Coronary artery (tissue), 2 donors: ENCODE measurements around the gene C10orf67.

Source experiments
- DNase-seq: peaks from one replicate; pipeline ENCODE4 v3.0.0-alpha.2; 2017; ENCODE audit warnings: low spot score
- H3K27ac ChIP-seq, 2 donors: fragments of 200-600 bp; sonication (generic); one replicate each; pipeline ENCODE4 v1.5.1; 2016 to 2019
- H3K4me3 ChIP-seq: fragments of 200-600 bp; sonication (generic); 2 replicates; pipeline ENCODE4 v1.5.1; 2016; ENCODE audit warnings: mild to moderate bottlenecking, moderate library complexity
- TF ChIP-seq, protein P1 (sequence below): fragments of 200-600 bp; sonication (generic); IDR thresholded peaks from one replicate; pipeline ENCODE4 v1.5.1; 2019; ENCODE audit warnings: antibody characterized with exemption

Gene C10orf67

DNA sequence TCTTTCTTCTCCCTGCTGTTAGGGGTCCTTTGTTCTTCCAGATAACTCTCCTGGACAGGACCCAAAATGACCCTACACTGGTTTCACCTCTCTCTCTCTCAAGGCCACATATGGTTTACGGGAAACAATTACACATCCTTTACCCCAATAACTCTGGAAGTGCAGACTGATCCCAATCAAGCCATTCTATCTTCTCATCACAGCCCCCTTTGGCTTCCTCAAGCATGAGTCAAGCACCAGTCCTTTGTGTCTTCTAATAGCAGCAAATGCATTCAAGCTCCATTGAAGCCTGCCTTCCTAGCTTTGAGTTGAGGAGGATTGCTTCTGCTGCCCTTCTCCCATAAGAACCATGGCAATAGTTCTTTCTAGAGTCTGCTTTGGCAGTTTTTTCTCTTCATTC is 20.2 kb downstream of the C10orf67 start:
- TF ChIP-seq, protein P1, sequence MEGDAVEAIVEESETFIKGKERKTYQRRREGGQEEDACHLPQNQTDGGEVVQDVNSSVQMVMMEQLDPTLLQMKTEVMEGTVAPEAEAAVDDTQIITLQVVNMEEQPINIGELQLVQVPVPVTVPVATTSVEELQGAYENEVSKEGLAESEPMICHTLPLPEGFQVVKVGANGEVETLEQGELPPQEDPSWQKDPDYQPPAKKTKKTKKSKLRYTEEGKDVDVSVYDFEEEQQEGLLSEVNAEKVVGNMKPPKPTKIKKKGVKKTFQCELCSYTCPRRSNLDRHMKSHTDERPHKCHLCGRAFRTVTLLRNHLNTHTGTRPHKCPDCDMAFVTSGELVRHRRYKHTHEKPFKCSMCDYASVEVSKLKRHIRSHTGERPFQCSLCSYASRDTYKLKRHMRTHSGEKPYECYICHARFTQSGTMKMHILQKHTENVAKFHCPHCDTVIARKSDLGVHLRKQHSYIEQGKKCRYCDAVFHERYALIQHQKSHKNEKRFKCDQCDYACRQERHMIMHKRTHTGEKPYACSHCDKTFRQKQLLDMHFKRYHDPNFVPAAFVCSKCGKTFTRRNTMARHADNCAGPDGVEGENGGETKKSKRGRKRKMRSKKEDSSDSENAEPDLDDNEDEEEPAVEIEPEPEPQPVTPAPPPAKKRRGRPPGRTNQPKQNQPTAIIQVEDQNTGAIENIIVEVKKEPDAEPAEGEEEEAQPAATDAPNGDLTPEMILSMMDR: no peak
- DNase-seq: no peak
- H3K27ac ChIP-seq: no peak overlapping the region
- H3K4me3 ChIP-seq: no peak overlapping the region

DNA sequence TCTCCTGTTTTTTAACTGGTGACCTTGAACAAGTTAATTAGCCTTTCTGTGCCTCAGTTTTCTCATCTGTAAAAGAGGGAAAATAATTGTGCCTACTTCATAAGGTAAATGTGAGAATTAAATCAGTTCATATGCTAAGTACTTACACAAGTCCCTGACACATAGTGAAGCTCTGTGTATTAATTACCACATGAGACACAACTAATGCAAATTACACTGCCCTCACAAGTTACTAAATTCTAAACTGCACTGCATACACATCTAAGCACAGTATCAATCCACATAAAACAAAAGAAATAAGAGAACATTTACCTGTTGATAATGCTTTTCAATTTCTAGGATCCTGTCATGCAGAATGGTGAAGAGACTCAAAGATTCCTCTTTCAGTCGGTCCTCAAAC is 22.5 kb downstream of the C10orf67 start:
- H3K4me3 ChIP-seq: no peak overlapping the region
- no peak overlapping the region for H3K27ac ChIP-seq
- DNase-seq: no peak
- TF ChIP-seq, protein P1: no peak

DNA sequence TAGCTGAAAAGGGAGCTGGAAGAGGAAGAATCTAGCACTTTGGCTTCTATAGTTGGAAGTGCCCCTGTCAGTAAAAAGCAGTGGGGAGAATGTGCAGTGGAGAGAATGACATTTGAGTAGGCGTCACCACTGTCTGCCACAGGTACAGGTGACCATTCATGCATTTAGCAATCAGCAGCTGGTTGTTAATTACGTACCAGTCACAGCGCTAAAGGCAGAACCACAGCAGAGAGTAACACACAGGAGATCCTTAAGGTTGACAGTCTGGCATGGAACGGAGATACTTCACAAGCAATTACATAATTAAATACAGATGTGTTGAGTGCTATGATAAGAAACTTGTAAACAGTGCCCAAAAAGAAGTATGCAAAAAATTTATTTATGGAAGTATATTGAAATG is 24.8 kb downstream of the C10orf67 start:
- TF ChIP-seq, protein P1: no peak
- Histone ChIP-seq H3K27ac (no peak overlapping the region), H3K4me3 (no peak overlapping the region)
- no peak for DNase-seq

DNA sequence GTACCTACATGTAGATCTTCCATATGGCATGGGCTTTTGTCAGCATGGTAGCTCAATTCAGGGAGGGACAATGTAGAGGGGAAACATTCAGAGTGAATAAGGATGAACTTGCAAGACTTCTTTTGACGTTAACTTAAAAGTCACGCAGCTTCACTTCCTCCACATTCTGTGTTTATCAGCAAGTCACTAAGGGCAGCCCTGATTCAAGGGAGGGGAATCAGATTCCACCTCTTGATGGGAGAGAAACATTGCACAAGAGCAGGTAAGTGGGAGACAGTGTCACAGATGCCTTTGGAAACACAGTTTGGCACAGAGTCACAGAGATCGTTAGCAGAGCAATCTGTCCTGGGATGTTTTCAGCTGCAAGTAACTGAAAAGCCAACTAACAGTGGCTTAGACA is 26.2 kb downstream of the C10orf67 start:
- no peak for DNase-seq

DNA sequence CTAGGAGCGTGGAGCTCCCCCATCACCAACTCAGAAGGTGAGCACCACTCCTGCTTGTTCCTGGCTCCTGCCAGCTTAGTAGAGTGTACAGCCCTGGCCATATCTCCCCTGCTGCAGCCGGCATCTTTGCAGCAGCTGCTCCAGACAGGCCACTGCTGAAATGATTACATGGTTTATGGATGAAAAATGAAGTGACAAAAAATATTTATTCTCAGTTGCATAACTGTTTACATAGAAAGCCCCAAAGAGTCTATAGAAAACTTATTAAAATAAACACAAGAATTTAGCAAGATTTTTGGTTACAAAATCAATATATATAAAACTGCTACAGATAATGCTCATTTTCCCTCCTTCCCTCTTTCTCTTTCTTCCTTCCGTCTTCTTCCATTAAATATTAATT is 27.2 kb downstream of the C10orf67 start:
- H3K4me3 ChIP-seq: no peak overlapping the region
- no peak overlapping the region for H3K27ac ChIP-seq
- no peak for DNase-seq
- TF ChIP-seq, protein P1: no peak

More for the DNA sequence above, 26.2 kb downstream of the C10orf67 start:
- TF ChIP-seq, protein P1: no peak
- no peak overlapping the region for H3K4me3 ChIP-seq
- no peak overlapping the region for H3K27ac ChIP-seq

DNA sequence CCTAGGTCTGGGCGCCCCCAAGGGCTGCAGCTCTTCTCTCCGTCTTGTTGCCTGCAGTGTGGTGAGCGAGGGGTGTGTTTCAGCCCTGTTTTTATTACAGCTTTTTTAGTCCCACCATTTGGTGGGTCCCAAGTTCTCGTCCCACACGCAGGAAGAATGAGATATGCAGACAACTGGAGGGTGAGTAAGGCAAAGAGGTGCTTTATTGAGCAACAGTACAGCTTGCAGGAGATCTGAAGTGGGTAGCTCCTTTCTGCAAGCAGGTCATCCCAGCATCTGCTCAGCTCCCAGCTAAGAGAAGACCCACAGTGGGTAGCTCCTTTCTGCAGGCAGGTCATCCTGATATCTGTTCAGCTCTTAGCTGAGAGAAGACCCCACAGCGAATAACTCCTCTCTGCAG is 28.2 kb downstream of the C10orf67 start:
- Histone ChIP-seq H3K27ac (no peak overlapping the region), H3K4me3 (no peak overlapping the region)
- TF ChIP-seq, protein P1: no peak
- no peak for DNase-seq

DNA sequence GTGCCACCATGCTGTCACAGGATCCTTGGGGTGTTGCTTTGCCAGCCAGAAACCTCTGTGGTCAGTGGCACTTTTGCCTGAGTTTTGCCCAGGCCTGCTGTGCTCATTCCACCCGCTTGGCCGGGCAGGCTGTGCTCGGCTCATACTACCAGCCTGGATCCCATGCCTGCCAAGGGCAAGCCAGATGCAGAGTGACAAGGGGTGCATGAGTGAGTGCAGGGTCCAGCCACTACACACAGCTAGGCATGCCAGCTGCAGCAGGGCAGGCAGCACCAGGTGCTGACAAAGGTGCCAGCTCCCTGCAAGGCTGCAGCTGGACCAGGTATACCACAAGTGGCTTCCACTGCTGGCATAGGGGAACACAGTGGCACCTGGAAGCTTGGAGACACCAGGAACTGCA is 28.6 kb downstream of the C10orf67 start:
- H3K27ac ChIP-seq: no peak overlapping the region
- no peak for DNase-seq
- H3K4me3 ChIP-seq: no peak overlapping the region
- TF ChIP-seq, protein P1: no peak
